RKO (cell line): ENCODE results near the gene TMEM126B.
"Not testable (repeated sequence)": the region's sequence is repeated elsewhere in the genome, so short reads cannot be mapped to it uniquely, and the experiment has no call there.

Experiments used
- DNase-seq: peaks from one replicate; pipeline ENCODE4 v3.0.0-alpha.2; 2016; ENCODE audit warnings: low spot score

Gene TMEM126B

DNA sequence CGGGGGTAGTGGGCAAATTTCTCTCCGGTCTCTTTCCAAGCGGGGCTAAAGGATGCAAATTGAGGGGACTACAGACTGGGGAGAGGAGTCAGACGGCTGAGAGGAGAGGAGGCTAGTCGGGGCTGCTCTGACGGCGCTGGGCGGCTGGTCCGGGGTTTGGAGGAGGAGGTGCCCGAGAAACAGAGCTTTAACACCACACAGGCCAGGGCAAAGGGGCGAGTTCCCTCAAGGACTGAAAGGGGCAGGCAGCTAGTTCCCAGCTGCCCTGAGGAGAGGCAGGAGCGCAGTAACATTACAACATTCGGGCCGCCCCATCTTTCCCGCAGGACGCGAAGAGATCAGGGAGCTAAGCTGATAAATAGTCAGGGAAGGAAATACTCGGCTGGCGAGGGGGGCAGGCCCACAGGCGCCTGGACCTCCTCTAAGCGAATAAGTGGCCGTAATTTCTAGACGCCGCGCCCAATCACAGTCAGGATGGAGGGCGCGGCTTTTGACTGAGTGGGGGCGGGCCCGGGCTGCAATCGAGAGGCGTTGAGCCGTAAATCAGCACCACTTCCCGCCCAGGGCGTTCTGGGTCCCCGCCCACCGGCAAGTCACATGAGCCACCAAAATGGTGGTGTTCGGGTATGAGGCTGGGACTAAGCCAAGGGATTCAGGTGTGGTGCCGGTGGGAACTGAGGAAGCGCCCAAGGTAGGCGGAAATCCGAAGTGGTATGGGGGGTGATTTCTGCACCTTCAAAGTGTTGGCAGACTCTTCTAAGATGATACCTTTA lies at the start of gene TMEM126B:
TSS of gene TMEM126B (plus strand) at position 596 of the 773 bp plus-strand sequence. CDS start at position 611, 15 bp downstream.
- DNase-seq: peak; percentile 98

DNA sequence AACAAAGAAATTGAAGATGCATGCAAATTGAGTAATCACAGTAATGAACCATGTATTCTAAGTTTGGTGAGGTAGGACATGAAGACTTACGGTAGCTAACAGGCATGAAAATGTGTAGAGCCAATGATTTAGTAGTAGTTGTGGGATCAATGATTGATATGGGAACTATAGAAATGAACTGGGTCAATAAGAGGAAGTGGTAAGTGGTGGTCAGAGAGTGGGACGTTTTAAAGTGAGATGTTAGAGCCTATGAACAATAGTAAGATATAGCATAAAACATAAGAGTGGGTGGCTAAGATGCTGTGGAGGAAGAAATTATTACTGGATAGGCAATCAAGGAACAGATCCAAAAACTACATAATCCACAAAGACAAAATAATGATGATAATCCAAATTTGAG lies 46.3 kb upstream of the TMEM126B start:
- DNase-seq: no peak

- no peak for DNase-seq
These were observed 39.0 kb upstream of the TMEM126B start for GRCh38 chr11:85589373-85589772.

DNA sequence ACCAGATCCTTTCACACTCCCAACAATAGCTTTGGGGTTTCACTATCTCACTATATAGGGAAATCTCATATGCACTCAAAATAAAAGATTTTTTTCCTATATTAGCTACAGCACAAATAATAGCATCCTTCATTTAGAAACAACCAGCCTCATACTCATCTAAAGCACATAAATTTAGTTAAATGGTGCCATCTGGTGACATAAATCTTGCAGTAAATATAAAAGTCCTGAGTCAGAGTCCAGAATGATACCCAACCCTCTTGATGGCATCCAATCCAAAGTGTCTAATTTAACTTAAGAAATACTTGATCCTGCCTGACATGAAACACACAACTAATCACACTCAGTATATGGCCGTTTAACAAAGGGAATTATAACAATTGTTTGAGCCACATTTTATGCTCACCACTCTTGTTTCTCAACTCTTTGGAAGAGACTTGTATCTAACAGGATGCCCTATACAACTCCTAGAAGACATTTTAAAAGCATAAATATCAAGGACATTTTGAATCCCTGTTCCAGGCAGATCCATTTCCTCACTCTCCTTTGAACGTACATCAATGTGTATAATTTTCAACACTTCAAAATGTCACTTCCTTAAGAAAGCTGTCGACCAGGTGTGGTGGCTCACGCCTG lies 37.4 kb upstream of the TMEM126B start:
- DNase-seq: peak; percentile 68

- DNase-seq: peak; percentile 79
These were observed 33.0 kb upstream of the TMEM126B start for GRCh38 chr11:85595285-85595884.

- DNase-seq: no peak
These were observed 31.5 kb upstream of the TMEM126B start for GRCh38 chr11:85596886-85597285.

GRCh38 chr11:85599083-85599482 lies 29.3 kb upstream of the TMEM126B start:
- no peak for DNase-seq

- DNase-seq: no peak
These were observed 25.7 kb upstream of the TMEM126B start for GRCh38 chr11:85602526-85603213.

DNA sequence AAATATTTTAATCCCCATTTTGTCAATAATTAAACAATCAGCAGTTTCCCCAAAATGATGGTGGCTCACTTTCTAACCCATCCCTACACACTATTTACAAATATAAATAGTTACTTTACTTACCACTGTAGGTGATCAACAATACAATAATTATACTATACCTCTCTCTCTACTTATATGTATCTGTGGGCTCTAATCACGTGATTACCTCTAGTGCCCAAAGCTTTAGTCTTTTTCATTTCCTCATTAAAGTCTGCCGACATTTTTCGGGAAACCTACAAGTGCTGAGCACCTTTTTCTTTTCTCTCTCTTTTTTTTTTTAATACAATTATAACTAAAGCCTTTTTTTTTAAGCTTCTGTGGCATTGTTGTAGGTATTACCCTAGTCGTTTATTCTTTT lies 25.2 kb upstream of the TMEM126B start:
- no peak for DNase-seq

- DNase-seq: not testable (repeated sequence)
These were observed 22.2 kb upstream of the TMEM126B start for GRCh38 chr11:85606237-85606636.

DNA sequence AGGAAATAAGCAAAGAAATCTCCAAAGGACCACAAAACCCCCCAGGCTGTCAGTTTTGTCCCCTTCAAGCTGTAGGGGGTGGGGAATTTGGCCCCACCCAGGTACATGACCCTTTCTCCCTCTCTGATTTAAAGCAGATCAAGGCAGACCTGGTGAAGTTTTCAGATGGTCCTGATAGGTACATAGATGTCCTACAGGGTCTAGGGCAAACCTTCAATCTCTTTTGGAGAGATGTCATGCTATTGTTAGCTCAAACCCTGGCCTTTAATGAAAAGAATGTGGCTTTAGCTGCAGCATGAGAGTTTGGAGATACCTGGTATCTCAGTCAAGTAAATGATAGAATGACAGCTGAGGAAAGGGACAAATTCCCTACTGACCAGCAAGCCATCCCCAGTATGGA lies 19.8 kb upstream of the TMEM126B start:
- not testable (repeated sequence) for DNase-seq

- not testable (repeated sequence) for DNase-seq
These were observed 19.1 kb upstream of the TMEM126B start for GRCh38 chr11:85609286-85609685.

GRCh38 chr11:85611643-85612042 lies 16.8 kb upstream of the TMEM126B start:
- DNase-seq: not testable (repeated sequence)

- no peak for DNase-seq
These were observed 8.9 kb upstream of the TMEM126B start for GRCh38 chr11:85619499-85619898.

- no peak for DNase-seq
These were observed 8.1 kb upstream of the TMEM126B start for GRCh38 chr11:85620256-85620655.

- no peak for DNase-seq
These were observed 1.9 kb upstream of the TMEM126B start for GRCh38 chr11:85626496-85626895.

DNA sequence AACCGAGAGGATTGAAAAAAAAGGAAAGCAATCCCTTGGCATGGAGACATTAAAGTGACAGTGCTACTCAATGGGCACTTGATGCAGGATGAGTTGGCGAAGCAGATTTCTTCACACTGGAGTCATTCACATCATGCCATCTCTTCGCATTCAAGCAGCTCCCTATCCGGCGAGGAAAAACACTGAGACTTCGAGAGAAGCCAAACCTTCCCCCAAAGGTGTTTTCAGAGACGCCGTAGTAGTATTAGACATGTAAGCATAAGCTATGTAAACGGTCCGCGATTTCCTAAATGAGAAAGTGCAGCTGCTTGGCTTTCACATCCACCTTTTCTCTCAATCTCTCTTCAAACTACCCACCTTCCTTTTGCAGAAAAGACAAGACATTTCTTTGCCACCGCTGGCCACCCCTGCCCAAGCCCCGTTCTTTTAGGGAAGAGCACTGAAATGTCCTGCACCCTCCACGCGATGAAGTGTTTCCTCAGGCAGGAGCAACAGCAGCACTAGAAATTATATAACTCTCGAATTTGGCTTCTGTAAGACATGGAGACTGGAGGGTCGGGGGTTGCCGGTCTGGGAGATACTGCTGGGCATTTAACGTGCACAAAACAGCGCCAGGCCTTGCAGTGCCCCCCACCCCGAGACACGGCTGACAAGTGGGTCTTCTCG lies 928 bp upstream of the TMEM126B start, which contains the start of gene DLG2:
TSS of gene DLG2 (minus strand) at position 13 of the 666 bp plus-strand sequence.
- peak; percentile 83 for DNase-seq

GRCh38 chr11:85628771-85629341 lies 463 bp downstream of the TMEM126B start:
- DNase-seq: peak; percentile 35

- no peak for DNase-seq
These were observed 6.4 kb downstream of the TMEM126B start for GRCh38 chr11:85634747-85635146.

GRCh38 chr11:85643191-85643614 lies 14.8 kb downstream of the TMEM126B start:
- DNase-seq: no peak

DNA sequence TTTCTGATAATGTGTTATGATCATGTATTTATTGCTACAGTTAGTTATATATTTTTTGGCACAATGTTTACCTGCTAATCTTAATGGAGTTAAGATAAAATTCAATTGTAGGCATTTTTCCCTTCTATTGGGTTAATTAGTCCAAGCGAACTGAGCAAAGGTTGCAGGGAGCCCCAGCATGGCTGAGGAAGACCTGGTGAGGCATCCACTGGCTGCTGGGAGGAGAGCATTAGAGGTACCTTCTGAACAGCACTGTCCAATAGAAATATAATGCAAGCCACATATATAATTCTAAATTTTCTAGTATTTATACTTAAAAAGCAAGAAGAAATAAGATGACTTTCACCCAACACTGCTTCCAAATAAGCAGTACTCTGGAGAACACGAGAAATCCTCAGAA lies 18.7 kb downstream of the TMEM126B start:
- DNase-seq: no peak
